Tibial artery (tissue), 4 donors: ENCODE results near the gene ARHGAP9.
A peak's percentile ranks its signal among the peaks of the same experiment; 100 is the strongest.

Experiments used
- DNase-seq, 2 donors: peaks; one replicate each; pipeline ENCODE4 v3.0.0-alpha.2; 2019
- H3K27ac ChIP-seq, 2 donors: fragments of 200-600 bp; sonication (generic) in 1 of 2; 1 replicate in 1 of 2; 2 replicates in 1 of 2; pipeline ENCODE4 v1.5.1; 2018 to 2019; ENCODE audit warnings: mild to moderate bottlenecking in 1 of 2
- H3K27me3 ChIP-seq, 2 donors: fragments of 200-600 bp; sonication (generic) in 1 of 2; one replicate each; pipeline versions ENCODE4 v1.5.1 to v1.6.0; 2016 to 2019
- H3K36me3 ChIP-seq, 3 donors: fragments of 200-600 bp; sonication (generic) in 2 of 3; one replicate each; pipeline ENCODE4 v1.5.1; 2016 to 2019; ENCODE audit warnings: mild to moderate bottlenecking in 2 of 3
- H3K4me1 ChIP-seq, 4 donors: fragments of 200-600 bp; sonication (generic) in 2 of 4; 1 replicate in 3 of 4; 2 replicates in 1 of 4; pipeline ENCODE4 v1.5.1; 2016 to 2019
- H3K4me3 ChIP-seq, 2 donors: fragments of 200-600 bp; sonication (generic) in 1 of 2; 1 replicate in 1 of 2; 2 replicates in 1 of 2; pipeline ENCODE4 v1.5.1; 2018 to 2019; ENCODE audit warnings: mild to moderate bottlenecking in 2 of 2
- H3K9me3 ChIP-seq, 3 donors: fragments of 200-600 bp; sonication (generic) in 1 of 3; one replicate each; pipeline ENCODE4 v1.5.1; 2016 to 2019
- intact Hi-C: fragments of 100-400 bp; cut with DNase I; formaldehyde crosslinking; loops from one replicate; pipeline ENCODE4 v1.15.0; 2023; ENCODE audit warnings: low total_unique reads
- TF ChIP-seq, protein P1 (sequence below), 2 experiments: fragments of 200-600 bp in 1 of 2; fragments of 450-650 bp in 1 of 2; IDR thresholded peaks; one replicate each; pipeline ENCODE4 v1.5.1; 2017 to 2019; ENCODE audit warnings: antibody characterized with exemption in 2 of 2, mild to moderate bottlenecking in 1 of 2, moderate library complexity in 1 of 2

Gene ARHGAP9

DNA sequence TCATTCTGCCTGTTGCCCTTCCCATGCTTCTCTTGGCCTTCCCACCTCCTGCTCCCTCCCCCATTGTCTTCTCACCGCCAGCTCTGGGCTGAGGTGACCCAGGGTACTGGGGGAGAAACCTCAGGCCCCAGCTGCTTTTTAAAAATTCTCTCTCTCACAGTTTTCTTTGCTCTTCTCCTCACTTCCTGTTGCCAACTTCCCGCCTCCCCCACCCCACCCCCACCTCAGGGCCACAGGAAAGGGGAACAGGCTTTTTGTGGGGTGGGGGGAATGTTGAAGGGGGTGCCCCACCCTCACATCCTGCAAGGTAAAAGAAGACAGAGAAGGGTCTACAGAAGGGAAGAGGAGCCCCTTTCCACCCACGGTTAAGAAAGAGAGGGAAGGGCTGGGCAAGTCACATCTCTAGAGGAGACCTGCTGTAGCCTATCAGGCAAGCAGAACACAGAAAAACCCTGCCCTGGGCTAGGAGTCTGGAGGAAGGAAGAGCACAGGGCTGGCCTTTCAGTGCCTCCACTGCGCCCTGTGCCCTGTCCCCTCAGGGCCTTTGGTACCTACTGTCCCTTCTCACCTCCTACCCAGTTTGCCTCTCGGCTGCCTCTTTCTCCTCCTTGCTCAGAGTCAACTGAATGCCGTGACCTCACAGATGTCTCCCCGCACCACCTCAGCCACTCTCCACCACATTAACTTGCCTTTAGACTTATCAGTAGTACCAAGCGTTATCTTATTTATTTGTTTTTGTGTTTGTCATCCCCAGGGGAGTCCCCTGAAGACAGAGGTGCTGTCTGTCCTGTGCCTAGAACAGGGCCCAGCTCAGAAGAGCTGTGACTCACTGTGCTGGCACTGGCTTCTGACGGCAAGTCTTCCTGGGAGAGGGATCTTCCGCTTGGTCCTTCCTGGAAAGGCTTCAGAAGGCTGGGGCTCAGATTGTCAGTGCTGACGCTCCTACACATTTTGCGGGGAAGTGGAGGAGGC is 1.7 kb downstream of the ARHGAP9 start:
- TF ChIP-seq, protein P1, sequence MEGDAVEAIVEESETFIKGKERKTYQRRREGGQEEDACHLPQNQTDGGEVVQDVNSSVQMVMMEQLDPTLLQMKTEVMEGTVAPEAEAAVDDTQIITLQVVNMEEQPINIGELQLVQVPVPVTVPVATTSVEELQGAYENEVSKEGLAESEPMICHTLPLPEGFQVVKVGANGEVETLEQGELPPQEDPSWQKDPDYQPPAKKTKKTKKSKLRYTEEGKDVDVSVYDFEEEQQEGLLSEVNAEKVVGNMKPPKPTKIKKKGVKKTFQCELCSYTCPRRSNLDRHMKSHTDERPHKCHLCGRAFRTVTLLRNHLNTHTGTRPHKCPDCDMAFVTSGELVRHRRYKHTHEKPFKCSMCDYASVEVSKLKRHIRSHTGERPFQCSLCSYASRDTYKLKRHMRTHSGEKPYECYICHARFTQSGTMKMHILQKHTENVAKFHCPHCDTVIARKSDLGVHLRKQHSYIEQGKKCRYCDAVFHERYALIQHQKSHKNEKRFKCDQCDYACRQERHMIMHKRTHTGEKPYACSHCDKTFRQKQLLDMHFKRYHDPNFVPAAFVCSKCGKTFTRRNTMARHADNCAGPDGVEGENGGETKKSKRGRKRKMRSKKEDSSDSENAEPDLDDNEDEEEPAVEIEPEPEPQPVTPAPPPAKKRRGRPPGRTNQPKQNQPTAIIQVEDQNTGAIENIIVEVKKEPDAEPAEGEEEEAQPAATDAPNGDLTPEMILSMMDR (IDR thresholded peaks at IDR 0.05), result no peak
- Histone ChIP-seq H3K27me3 (peaks cover 0 to 62% of the 10 kb centered on the region in 2 donors), H3K4me3 (peak overlapping the region; percentile 33 to 52), H3K4me1 (peaks cover 0 to 19% (median 14%) of the 10 kb centered on the region in 4 donors), H3K27ac (no peak overlapping the region), H3K9me3 (no peaks in the 10 kb centered on the region), H3K36me3 (no peaks in the 10 kb centered on the region)
- DNase-seq, result no peak
- intact Hi-C loops, result no loop called here

DNA sequence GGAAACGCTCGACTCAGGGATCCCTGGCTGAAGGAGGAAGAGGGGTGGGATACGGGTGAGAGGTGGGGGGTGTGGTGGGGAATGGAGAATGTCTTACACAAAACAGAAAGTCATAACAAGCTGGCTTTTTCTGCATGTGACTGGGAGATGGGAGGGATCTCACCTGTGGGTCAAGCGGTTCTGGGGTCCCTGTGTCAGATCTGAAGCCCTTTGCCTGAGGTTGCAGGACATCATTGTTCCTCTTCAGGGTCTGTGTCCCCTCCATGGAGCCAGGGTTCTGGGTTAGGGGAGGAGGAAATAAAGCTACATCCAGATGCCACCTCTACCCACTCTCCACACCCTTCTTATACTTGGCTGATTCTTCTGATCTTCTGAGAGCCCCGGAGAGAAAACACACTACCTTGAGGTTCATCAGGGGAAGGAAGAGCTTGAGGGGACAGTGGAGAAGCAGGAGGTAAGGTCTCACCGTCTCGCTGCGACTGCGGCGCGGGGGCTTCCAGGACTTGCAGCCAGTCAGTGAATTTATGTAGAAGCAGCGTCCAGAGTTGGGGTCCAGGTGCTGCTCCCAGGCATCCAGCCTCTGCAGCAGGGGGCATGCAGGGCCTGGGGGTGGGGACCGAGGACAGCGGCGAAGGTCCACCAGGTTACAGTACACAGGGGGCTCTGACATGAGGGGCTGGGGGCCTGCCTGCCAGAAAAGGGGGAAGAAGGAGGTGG is 2.5 kb downstream of the ARHGAP9 start:
- Histone ChIP-seq H3K9me3 (no peaks in the 10 kb centered on the region), H3K4me1 (peaks cover 0 to 19% (median 14%) of the 10 kb centered on the region in 4 donors), H3K36me3 (no peaks in the 10 kb centered on the region), H3K27me3 (peaks cover 0 to 63% of the 10 kb centered on the region in 2 donors), H3K4me3 (peak overlapping the region; percentile 33 to 52), H3K27ac (no peak overlapping the region)
- DNase-seq, result no peak
- TF ChIP-seq, protein P1 (IDR thresholded peaks at IDR 0.05), result no peak
- intact Hi-C loops, result no loop called here

DNA sequence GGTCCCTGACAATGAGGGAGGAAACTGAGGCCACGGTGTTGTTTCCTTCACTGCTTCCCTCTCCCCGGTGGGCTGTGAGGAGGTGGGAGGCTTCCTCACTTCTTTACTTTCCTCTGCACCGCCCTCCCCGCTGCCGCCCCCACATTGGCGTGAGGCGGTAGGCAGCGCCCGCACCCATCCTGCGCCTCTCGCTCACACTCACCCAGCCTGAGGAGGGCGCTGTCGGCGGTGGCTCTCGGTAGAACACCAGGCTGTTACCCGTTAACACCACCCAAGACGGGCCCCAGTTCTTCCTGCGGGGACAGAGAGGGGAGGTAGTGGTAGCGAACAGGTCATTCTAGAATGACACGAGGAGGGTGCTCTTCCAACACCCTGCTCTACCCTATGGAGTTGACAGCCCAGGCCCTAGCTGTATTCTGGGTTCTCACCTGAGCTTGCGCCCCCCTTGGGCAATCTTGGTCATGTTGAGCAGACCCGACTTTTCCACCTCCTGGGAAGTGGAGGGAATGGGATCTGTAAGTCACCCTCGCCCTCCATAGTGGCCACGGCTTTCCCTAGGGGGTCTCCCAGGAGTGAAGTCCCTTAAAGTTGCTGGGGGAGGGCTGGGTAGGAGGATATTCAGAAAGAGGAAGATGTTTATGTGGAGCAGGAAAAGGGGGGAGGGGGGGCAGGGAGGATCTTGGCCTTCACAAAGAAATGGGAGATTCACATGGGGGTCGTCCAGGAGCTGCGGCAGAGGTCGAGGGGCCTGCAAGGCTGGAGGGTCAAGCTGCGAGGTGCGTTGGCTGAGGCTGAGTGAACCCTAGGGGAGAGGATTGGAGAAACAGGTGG is 3.3 kb downstream of the ARHGAP9 start:
- H3K36me3 ChIP-seq, result no peaks in the 10 kb centered on the region
- peaks cover 0 to 70% of the 10 kb centered on the region in 2 donors for H3K27me3 ChIP-seq
- H3K9me3 ChIP-seq, result no peaks in the 10 kb centered on the region
- TF ChIP-seq, protein P1 (IDR thresholded peaks at IDR 0.05), result no peak
- intact Hi-C loops, result no loop called here
- H3K4me1 ChIP-seq, result peaks cover 0 to 19% (median 14%) of the 10 kb centered on the region in 4 donors
- H3K27ac ChIP-seq, result no peak overlapping the region
- DNase-seq, result no peak
- H3K4me3 ChIP-seq, result peak overlapping the region; percentile 33 to 52

DNA sequence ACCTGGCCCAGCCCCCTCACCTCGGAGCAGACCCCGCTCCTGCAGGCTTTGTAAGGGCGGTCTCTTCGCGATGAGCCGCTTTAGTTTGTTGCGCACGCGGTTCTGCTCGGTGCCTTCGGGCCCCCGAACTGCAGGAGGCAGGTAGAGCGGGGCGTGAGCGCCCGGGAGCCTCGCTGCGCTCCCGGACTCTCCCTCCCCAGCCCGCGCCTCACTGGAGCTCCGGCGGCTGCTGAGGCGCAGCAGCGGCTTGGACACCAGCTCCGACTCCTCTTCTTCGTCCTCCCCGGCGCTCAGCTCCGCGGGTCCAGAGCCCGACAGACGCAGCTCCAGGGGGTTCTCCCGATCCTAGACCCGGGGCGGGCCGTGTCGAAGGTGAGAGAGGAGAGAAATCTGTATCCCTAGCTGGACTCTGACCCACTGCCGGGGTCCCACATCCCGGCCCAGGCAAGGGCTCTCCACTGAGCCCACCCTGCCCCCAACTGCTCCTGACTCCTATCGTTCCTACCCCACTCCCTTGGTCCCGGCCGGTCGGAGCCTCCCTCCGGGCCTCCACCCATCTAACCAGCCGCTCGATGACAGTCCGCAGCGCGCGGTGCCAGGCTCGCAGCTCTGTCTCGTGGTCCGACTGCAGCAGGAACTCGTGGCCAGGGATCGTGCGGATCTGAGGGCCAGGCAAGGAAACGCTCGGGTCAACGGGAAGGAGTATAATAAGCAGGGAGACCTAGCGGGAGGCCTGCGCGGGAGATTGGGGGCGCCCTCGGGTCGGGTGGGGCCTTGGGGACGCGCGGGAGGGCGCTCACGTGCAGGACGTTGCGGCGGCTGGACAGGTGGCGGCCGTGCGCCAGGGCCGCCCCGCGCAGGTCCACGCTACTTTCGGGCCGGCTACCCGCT is 4.2 kb downstream of the ARHGAP9 start:
- DNase-seq, result no peak
- TF ChIP-seq, protein P1 (IDR thresholded peaks at IDR 0.05), result no peak
- H3K27me3 ChIP-seq, result peaks cover 0 to 78% of the 10 kb centered on the region in 2 donors

More for the DNA sequence above, 4.2 kb downstream of the ARHGAP9 start:
- Histone ChIP-seq H3K4me3 (peak overlapping the region; percentile 33 to 52), H3K9me3 (no peaks in the 10 kb centered on the region), H3K36me3 (no peaks in the 10 kb centered on the region), H3K4me1 (peaks cover 0 to 19% (median 14%) of the 10 kb centered on the region in 4 donors), H3K27ac (no peak overlapping the region)
- intact Hi-C loops, result no loop called here
